HepG2 (cell line): ENCODE results near the gene ETFDH. TPM values are rescaled to one million over a fixed set of nuclear protein-coding genes. Genes with fewer than 3 reads are reported as not detected.

Source experiments
- ATAC-seq: fragments of 200-7000 bp; cut with Tn5 transposase; 3 replicates; pipeline ENCODE4 v1.9.1; 2020; ENCODE audit warnings: mild to moderate bottlenecking, moderate library complexity
- BruUV-seq: library from RNA; stranded (reverse); fragments of 400-500 nt; replicated peaks from 2 replicates; lab custom pipeline; 2021; lab: Mats Ljungman, UMichigan
- CTCF ChIA-PET: fragments of 300-600 bp; formaldehyde crosslinking; extraction: SDS; loops from one replicate; lab custom pipeline; 2021; ENCODE audit warnings: low total read pairs, inconsistent platforms, low intra/inter-chr PET ratio; lab: Yijun Ruan, JAX
- POLR2A ChIA-PET: fragments of 350-600 bp; sonication (Branson Sonifier 250); formaldehyde crosslinking; loops from one replicate; lab custom pipeline; 2020; ENCODE audit warnings: antibody characterized with exemption, inconsistent platforms; lab: Yijun Ruan, JAX
- DNase-seq: peaks from one replicate; pipeline ENCODE4 v3.0.0-alpha.2; 2015; ENCODE audit warnings: low spot score
- FAIRE-seq: peaks from 3 replicates; lab custom pipeline; 2011; peaks lifted over from hg19 to GRCh38; lab: Jason Lieb, UNC
- H2AFZ ChIP-seq: one replicate; pipeline ENCODE4 v1.6.1; 2011; ENCODE audit warnings: low read length, inconsistent platforms
- H3K27ac ChIP-seq: fragments of 300-600 bp; 3 replicates; pipeline ENCODE4 v1.8.0; 2011; ENCODE audit warnings: mixed run types, mild to moderate bottlenecking, mixed read lengths, low read length, inconsistent platforms; ENCODE audit not compliant: insufficient read depth; ENCODE audit errors: extremely low read length
- H3K27me3 ChIP-seq, 2 experiments: fragments of 200-600 bp in 1 of 2; 2 replicates in 1 of 2; 3 replicates in 1 of 2; pipeline versions ENCODE4 v1.6.0 to v1.8.0; 2011; ENCODE audit warnings: low read length in 2 of 2, mild to moderate bottlenecking in 2 of 2, moderate library complexity in 2 of 2, inconsistent platforms in 1 of 2; ENCODE audit not compliant: insufficient read depth in 2 of 2, control insufficient read depth in 1 of 2
- H3K36me3 ChIP-seq, 2 experiments: fragments of 200-600 bp in 1 of 2; replicated peaks in 1 of 2; 2 replicates in 1 of 2; 3 replicates in 1 of 2; pipeline versions ENCODE4 v1.5.1 to v1.8.0; 2011; ENCODE audit warnings: low read length in 2 of 2, inconsistent platforms in 1 of 2; ENCODE audit not compliant: insufficient read depth in 2 of 2, control insufficient read depth in 1 of 2
- H3K4me1 ChIP-seq: 2 replicates; pipeline ENCODE4 v1.5.1; 2012; ENCODE audit warnings: low read length, inconsistent platforms; ENCODE audit not compliant: insufficient read depth
- H3K4me2 ChIP-seq: 2 replicates; pipeline ENCODE4 v1.6.0; 2011; ENCODE audit warnings: low read depth, low read length, inconsistent platforms
- H3K4me3 ChIP-seq, 3 experiments: fragments of 200-600 bp in 1 of 3; sonication (generic), shearing (Covaris generic) in 1 of 3; replicated peaks in 1 of 3; 2 replicates each; pipeline ENCODE4 v1.5.1; 2011 to 2016; ENCODE audit warnings: low read length in 3 of 3, inconsistent platforms in 2 of 3, low read depth in 2 of 3, mild to moderate bottlenecking in 2 of 3, control low read depth in 1 of 3, mixed read lengths in 1 of 3; ENCODE audit not compliant: insufficient read depth in 1 of 3
- H3K79me2 ChIP-seq: one replicate; pipeline ENCODE4 v1.6.1; 2011; ENCODE audit warnings: low read length, inconsistent platforms; ENCODE audit not compliant: insufficient read depth
- H3K9ac ChIP-seq: 2 replicates; pipeline ENCODE4 v1.6.0; 2011; ENCODE audit warnings: mild to moderate bottlenecking, low read depth, low read length, inconsistent platforms; ENCODE audit not compliant: insufficient read depth
- H3K9me3 ChIP-seq: 2 replicates; pipeline ENCODE4 v1.5.1; 2012; ENCODE audit warnings: mild to moderate bottlenecking, low read length
- H4K20me1 ChIP-seq: 2 replicates; pipeline ENCODE4 v1.6.0; 2011; ENCODE audit warnings: inconsistent platforms, mild to moderate bottlenecking, low read length, moderate library complexity; ENCODE audit not compliant: insufficient read depth
- ATF6 ChIP-seq: sonication (generic); formaldehyde crosslinking; conservative IDR thresholded peaks from 2 replicates; pipeline ENCODE4 v1.4.0; 2020; ENCODE audit warnings: missing genetic modification reagents
- CREB3 ChIP-seq: sonication (generic); formaldehyde crosslinking; IDR thresholded peaks from 2 replicates; pipeline ENCODE4 v1.5.0; 2020; ENCODE audit warnings: missing genetic modification reagents
- CSRNP1 ChIP-seq: sonication (generic); formaldehyde crosslinking; IDR thresholded peaks from 2 replicates; pipeline ENCODE4 v1.8.1; 2023; ENCODE audit warnings: mild to moderate bottlenecking, missing genetic modification reagents
- EZH2 ChIP-seq: conservative IDR thresholded peaks from 2 replicates; pipeline ENCODE4 v1.6.1; 2012; ENCODE audit warnings: mild to moderate bottlenecking, low read depth, low read length, moderate library complexity
- FLYWCH1 ChIP-seq: sonication (generic); formaldehyde crosslinking; IDR thresholded peaks from 2 replicates; pipeline ENCODE4 v1.8.1; 2023; ENCODE audit warnings: mild to moderate bottlenecking, missing genetic modification reagents
- FOXC1 ChIP-seq: sonication (generic); formaldehyde crosslinking; IDR thresholded peaks from 2 replicates; pipeline ENCODE4 v1.8.0; 2022; ENCODE audit warnings: mild to moderate bottlenecking, missing genetic modification reagents, borderline replicate concordance
- SMARCE1 ChIP-seq: fragments of 450-650 bp; IDR thresholded peaks from 2 replicates; pipeline ENCODE4 v1.6.1; 2017; ENCODE audit warnings: borderline replicate concordance
- ZNF10 ChIP-seq: sonication (generic); formaldehyde crosslinking; IDR thresholded peaks from 2 replicates; pipeline ENCODE4 v1.4.0; 2020; ENCODE audit warnings: mild to moderate bottlenecking, low read depth, missing genetic modification reagents, borderline replicate concordance
- ZNF180 ChIP-seq: sonication (generic); formaldehyde crosslinking; IDR thresholded peaks from 2 replicates; pipeline ENCODE4 v1.4.0; 2020; ENCODE audit warnings: low read depth, missing genetic modification reagents, borderline replicate concordance
- ZNF430 ChIP-seq: sonication (generic); formaldehyde crosslinking; IDR thresholded peaks from 2 replicates; pipeline ENCODE4 v1.9.0; 2021; ENCODE audit warnings: mild to moderate bottlenecking, missing genetic modification reagents
- ZNF530 ChIP-seq: sonication (generic); formaldehyde crosslinking; IDR thresholded peaks from 2 replicates; pipeline ENCODE4 v1.5.0; 2020; ENCODE audit warnings: low read depth, mild to moderate bottlenecking, missing genetic modification reagents
- ZNF577 ChIP-seq: sonication (generic); formaldehyde crosslinking; IDR thresholded peaks from 2 replicates; pipeline ENCODE4 v1.4.0; 2020; ENCODE audit warnings: mild to moderate bottlenecking, low read depth, missing genetic modification reagents, borderline replicate concordance
- ZNF704 ChIP-seq: sonication (generic); formaldehyde crosslinking; IDR thresholded peaks from 2 replicates; pipeline ENCODE4 v1.8.1; 2023; ENCODE audit warnings: mild to moderate bottlenecking, inconsistent platforms, moderate library complexity, missing genetic modification reagents, borderline replicate concordance
- WGBS: methylation state at CpG from one replicate; pipeline ENCODE4 v1.1.6; 2017; ENCODE audit warnings: low lambda C conversion rate; 5-methylcytosine and 5-hydroxymethylcytosine counted together
- in situ Hi-C: cut with HindIII; loops from 2 replicates; pipeline ENCODE4 v1.10.0; 2017; ENCODE audit warnings: low pct_unique_long_range_greater_than_20kb; ENCODE audit not compliant: extremely low pct_ligation_motif_present
- intact Hi-C: fragments of 100-400 bp; cut with micrococcal nuclease; formaldehyde crosslinking; loops from one replicate; pipeline ENCODE4 v1.10.0; 2022; ENCODE audit not compliant: unreplicated experiment
- polyA plus RNA-seq, 8 experiments: library from polyadenylated mRNA; depleted of rRNA in 3 of 8; stranded (reverse) in 7 of 8; unstranded in 1 of 8; fragments of >200 nt; fragmentation: Illumina TruSeq in 4 of 8; extraction: Trizol in 4 of 8; gene quantifications; 2 replicates each; pipeline versions ENCODE4 v1.2.1 to v1.2.3, GENCODE V29; 2011 to 2016; ENCODE audit warnings: low read depth in 4 of 8, missing spikeins in 1 of 8, mixed read lengths in 1 of 8; ENCODE audit not compliant: insufficient read depth in 1 of 8
- total RNA-seq, 5 experiments: library from RNA; depleted of rRNA; stranded (reverse); fragments of >200 nt; fragmentation: Illumina TruSeq; extraction: Trizol; gene quantifications; 2 replicates each; pipeline ENCODE4 v1.2.3, GENCODE V29; 2016; ENCODE audit warnings: low read depth in 1 of 5

The ETFDH gene
- total and polyA plus RNA-seq, 2 of the 13 experiments (the other 11 are each of a cell fraction or from before 2014, with no cell fraction given), result 14.7 to 17.8 TPM

- DNase-seq, result no peak
- 23% methylated on average over 1 of the region's 1 CpG for WGBS
- POLR2A ChIA-PET, result no interaction called here
- H3K4me2 ChIP-seq, result no peak overlapping the region
- no peaks in the 10 kb centered on the region for H3K79me2 ChIP-seq
- intact Hi-C loops (no loop called here), in situ Hi-C loops (no loop called here)
- no peak for TF ChIP-seq ZNF430 (CRISPR knock-in tag)
- TF ChIP-seq SMARCE1, result no peak
- no peak for TF ChIP-seq FLYWCH1
- TF ChIP-seq ZNF577 (CRISPR knock-in tag), result no peak
- TF ChIP-seq ZNF530 (CRISPR knock-in tag), result no peak
- FAIRE-seq, result no peak
- H3K27ac ChIP-seq, result no peak overlapping the region
- no peaks in the 10 kb centered on the region for H3K27me3 ChIP-seq
- H3K4me3 ChIP-seq, result no peak overlapping the region
- no peak overlapping the region for H3K9ac ChIP-seq
- CTCF ChIA-PET, result no interaction called here
- H3K9me3 ChIP-seq, result no peaks in the 10 kb centered on the region
- H3K36me3 ChIP-seq, result no peaks in the 10 kb centered on the region
- no peak overlapping the region for H2AFZ ChIP-seq
- no peak for ATAC-seq
- no TSS peak for BruUV-seq
- H4K20me1 ChIP-seq, result no peaks in the 10 kb centered on the region
- no peaks in the 10 kb centered on the region for H3K4me1 ChIP-seq
Measured at GRCh38 chr4:158688813-158689212, 16.7 kb downstream of the ETFDH start.

- H4K20me1 ChIP-seq, result no peaks in the 10 kb centered on the region
- ChIA-PET CTCF (no interaction called here), POLR2A (no interaction called here)
- no peak overlapping the region for H3K4me2 ChIP-seq
- DNase-seq (no peak), FAIRE-seq (no peak), ATAC-seq (peak; percentile 29; the same call in 1 of the 3 replicates)
- no peaks in the 10 kb centered on the region for H3K27me3 ChIP-seq
- H3K27ac ChIP-seq, result no peak overlapping the region
- in situ Hi-C loops, result no loop called here
- no peaks in the 10 kb centered on the region for H3K9me3 ChIP-seq
- H3K79me2 ChIP-seq, result no peaks in the 10 kb centered on the region
- H3K9ac ChIP-seq, result no peak overlapping the region
- 95% methylated on average over 4 of the region's 4 CpGs for WGBS
- H2AFZ ChIP-seq, result no peak overlapping the region
- intact Hi-C loops, result no loop called here
- H3K4me1 ChIP-seq, result no peaks in the 10 kb centered on the region
- BruUV-seq, result no TSS peak
- peaks cover 0 to 9% of the 10 kb centered on the region in 2 experiments; a peak in 2 of 5 replicates for H3K36me3 ChIP-seq
- no peak overlapping the region for H3K4me3 ChIP-seq
- no peak for TF ChIP-seq CREB3 (CRISPR knock-in tag)
- no peak for TF ChIP-seq CSRNP1
- no peak for TF ChIP-seq ZNF10 (CRISPR knock-in tag)
- no peak for TF ChIP-seq ATF6 (CRISPR knock-in tag)
- TF ChIP-seq ZNF704, result no peak
- TF ChIP-seq ZNF180 (CRISPR knock-in tag), result no peak
- TF ChIP-seq EZH2, result no peak
- TF ChIP-seq FOXC1 (CRISPR knock-in tag), result no peak
Measured at GRCh38 chr4:158704274-158704673, 32.2 kb downstream of the ETFDH start.
